IMR-90 (cell line): Measurements from ENCODE around the gene CUEDC2. TPM values are rescaled to one million over a fixed set of nuclear protein-coding genes. Genes with fewer than 3 reads are reported as not detected.
A peak's percentile ranks its signal among the peaks of the same experiment; 100 is the strongest.

Experiments used
- ATAC-seq: fragments of 200-7000 bp; cut with Tn5 transposase; 2 replicates; pipeline ENCODE4 v1.9.1; 2020; ENCODE audit warnings: low read depth, mild to moderate bottlenecking, moderate library complexity
- BruUV-seq: library from RNA; stranded (reverse); fragments of 400-500 nt; replicated peaks from 2 replicates; lab custom pipeline; 2021; lab: Mats Ljungman, UMichigan
- CTCF ChIA-PET: fragments of 300-600 bp; formaldehyde crosslinking; extraction: SDS; loops from one replicate; lab custom pipeline; 2021; ENCODE audit warnings: antibody characterized with exemption; lab: Yijun Ruan, JAX
- POLR2A ChIA-PET: fragments of 300-600 bp; sonication (Branson Sonifier 250); formaldehyde crosslinking; loops from one replicate; lab custom pipeline; 2022; ENCODE audit warnings: antibody characterized with exemption; ENCODE audit not compliant: unreplicated experiment; lab: Charles Lee
- DNase-seq: peaks from one replicate; pipeline ENCODE4 v3.0.0; 2013
- H2AFZ ChIP-seq: replicated peaks from 2 replicates; pipeline ENCODE3; 2013; ENCODE audit warnings: low read length, mild to moderate bottlenecking; ENCODE audit not compliant: poor library complexity
- H2AK5ac ChIP-seq: 2 replicates; pipeline ENCODE4 v1.6.1; 2013; ENCODE audit warnings: low read depth, low read length, inconsistent platforms
- H2AK9ac ChIP-seq: replicated peaks from 2 replicates; pipeline ENCODE3; 2013; ENCODE audit warnings: mild to moderate bottlenecking, low read depth, low read length, moderate library complexity; ENCODE audit not compliant: poor library complexity
- H2BK120ac ChIP-seq: 2 replicates; pipeline ENCODE4 v1.6.1; 2013; ENCODE audit warnings: low read depth, low read length, inconsistent platforms
- H2BK15ac ChIP-seq: 3 replicates; pipeline ENCODE4 v1.6.1; 2013; ENCODE audit warnings: low read depth, low read length, inconsistent platforms
- H2BK20ac ChIP-seq: 2 replicates; pipeline ENCODE4 v1.6.1; 2013; ENCODE audit warnings: low read depth, mild to moderate bottlenecking, inconsistent platforms, low read length, moderate library complexity
- H2BK5ac ChIP-seq: 2 replicates; pipeline ENCODE4 v1.6.1; 2013; ENCODE audit warnings: mild to moderate bottlenecking, low read depth, low read length, inconsistent platforms; ENCODE audit not compliant: poor library complexity, severe bottlenecking
- H3K14ac ChIP-seq: replicated peaks from 2 replicates; pipeline ENCODE4 v1.6.1; 2013; ENCODE audit warnings: low read depth, low read length, inconsistent platforms
- H3K18ac ChIP-seq: 2 replicates; pipeline ENCODE4 v1.6.1; 2013; ENCODE audit warnings: low read depth, low read length, control low read depth
- H3K23ac ChIP-seq: 2 replicates; pipeline ENCODE4 v1.6.1; 2013; ENCODE audit warnings: low read depth, low read length, inconsistent platforms
- H3K27ac ChIP-seq: 2 replicates; pipeline ENCODE4 v1.5.1; 2013; ENCODE audit warnings: mild to moderate bottlenecking, control low read depth, low read length; ENCODE audit not compliant: insufficient read depth
- H3K27me3 ChIP-seq: 2 replicates; pipeline ENCODE4 v1.6.1; 2013; ENCODE audit warnings: low read length; ENCODE audit not compliant: control insufficient read depth, insufficient read depth
- H3K36me3 ChIP-seq: 2 replicates; pipeline ENCODE4 v1.6.1; 2013; ENCODE audit warnings: low read length, mixed read lengths; ENCODE audit not compliant: control insufficient read depth, insufficient read depth
- H3K4ac ChIP-seq: 2 replicates; pipeline ENCODE4 v1.6.1; 2013; ENCODE audit warnings: low read depth, low read length, inconsistent platforms
- H3K4me1 ChIP-seq: 2 replicates; pipeline ENCODE4 v1.6.1; 2013; ENCODE audit warnings: low read length, mixed read lengths; ENCODE audit not compliant: control insufficient read depth, insufficient read depth
- H3K4me2 ChIP-seq: 2 replicates; pipeline ENCODE4 v1.6.1; 2013; ENCODE audit warnings: low read depth, mild to moderate bottlenecking, control low read depth, low read length, moderate library complexity
- H3K4me3 ChIP-seq: 2 replicates; pipeline ENCODE4 v1.5.1; 2013; ENCODE audit warnings: low read depth, mild to moderate bottlenecking, control low read depth, low read length, moderate library complexity; ENCODE audit not compliant: insufficient read depth
- H3K56ac ChIP-seq: 2 replicates; pipeline ENCODE4 v1.6.1; 2013; ENCODE audit warnings: low read length, inconsistent platforms; ENCODE audit not compliant: insufficient read depth; ENCODE audit errors: extremely low read depth
- H3K79me1 ChIP-seq, 2 experiments: 2 replicates each; pipeline ENCODE4 v1.6.1; 2013; ENCODE audit warnings: low read length in 2 of 2, inconsistent platforms in 1 of 2, low read depth in 1 of 2
- H3K9ac ChIP-seq: 2 replicates; pipeline ENCODE4 v1.6.1; 2013; ENCODE audit warnings: low read depth, low read length, control low read depth
- H3K9me1 ChIP-seq: 2 replicates; pipeline ENCODE4 v1.6.1; 2013; ENCODE audit warnings: low read length, inconsistent platforms; ENCODE audit not compliant: insufficient read depth
- H3K9me3 ChIP-seq: 2 replicates; pipeline ENCODE4 v1.6.1; 2013; ENCODE audit warnings: low read length; ENCODE audit not compliant: control insufficient read depth, insufficient read depth
- H4K20me1 ChIP-seq: 2 replicates; pipeline ENCODE4 v1.6.1; 2013; ENCODE audit warnings: low read length, inconsistent platforms; ENCODE audit not compliant: insufficient read depth
- H4K5ac ChIP-seq: 2 replicates; pipeline ENCODE4 v1.6.1; 2013; ENCODE audit warnings: mild to moderate bottlenecking, low read depth, low read length, control low read depth
- H4K8ac ChIP-seq, 2 experiments: 2 replicates each; pipeline ENCODE4 v1.6.1; 2013; ENCODE audit warnings: low read depth in 2 of 2, low read length in 2 of 2, control low read depth in 1 of 2, inconsistent platforms in 1 of 2
- H4K91ac ChIP-seq: 2 replicates; pipeline ENCODE4 v1.6.1; 2013; ENCODE audit warnings: low read depth, low read length, inconsistent platforms; ENCODE audit not compliant: insufficient read depth
- CEBPB ChIP-seq: IDR thresholded peaks from 2 replicates; pipeline ENCODE4 v1.6.1; 2012; ENCODE audit warnings: low read depth, low read length, improper control_type of control experiment
- FOS ChIP-seq: fragments of 150-350 bp; IDR thresholded peaks from 2 replicates; pipeline ENCODE4 v1.6.1; 2016; ENCODE audit warnings: low read depth, low read length
- SMC3 ChIP-seq: fragments of 150-350 bp; IDR thresholded peaks from 2 replicates; pipeline ENCODE4 v1.6.1; 2016; ENCODE audit warnings: low read depth, mild to moderate bottlenecking, antibody characterized with exemption, low read length, moderate library complexity
- WGBS, 2 experiments: methylation state at CpG; one replicate each; pipeline versions ENCODE4 v1.1.5 to v1.1.7; 2013; ENCODE audit warnings: missing lambda C conversion rate in 2 of 2; ENCODE audit not compliant: insufficient read length in 1 of 2; ENCODE audit errors: extremely low coverage in 2 of 2; 5-methylcytosine and 5-hydroxymethylcytosine counted together
- dilution Hi-C: fragments of 300-500 bp; cut with HindIII; formaldehyde crosslinking; loops from one replicate; pipeline ENCODE4 v1.14.3; 2018; ENCODE audit warnings: low sequenced_read_pairs; ENCODE audit not compliant: unreplicated experiment
- in situ Hi-C: fragments of 300-500 bp; cut with MboI; formaldehyde crosslinking; loops from 3 replicates; pipeline ENCODE4 v1.14.3; 2019; ENCODE audit warnings: low sequenced_read_pairs, inconsistent platforms, mixed read lengths
- intact Hi-C: fragments of 100-400 bp; cut with micrococcal nuclease; formaldehyde crosslinking; loops from 2 replicates; pipeline ENCODE4 v1.10.0; 2022
- polyA plus RNA-seq, 3 experiments: library from polyadenylated mRNA; depleted of rRNA; stranded (reverse); fragments of >200 nt; gene quantifications; 2 replicates each; pipeline ENCODE4 v1.2.3, GENCODE V29; 2012; ENCODE audit warnings: low replicate concordance in 1 of 3
- total RNA-seq: library from RNA; depleted of rRNA; stranded (reverse); fragments of >200 nt; gene quantifications from 2 replicates; pipeline ENCODE4 v1.2.3, GENCODE V29; 2012

CUEDC2 gene
- total and polyA plus RNA-seq, 2 of the 4 experiments (the other 2 are of a cell fraction): 55.7 to 84.9 TPM

- no peak for TF ChIP-seq SMC3
- peak; percentile 38; the same call in 1 of the 2 replicates for TF ChIP-seq FOS
- TF ChIP-seq CEBPB: peak; percentile 99
- H4K20me1 ChIP-seq: no peaks in the 10 kb centered on the region
- peak overlapping the region; percentile 28; the same call in 1 of the 2 replicates for H3K27ac ChIP-seq
- peak overlapping the region; percentile 61; the same call in 2 of the 3 replicates for H2BK15ac ChIP-seq
- intact Hi-C loops (no loop called here), in situ Hi-C loops (no loop called here), dilution Hi-C loops (no loop called here)
- H3K4me1 ChIP-seq: peaks cover 13% of the 10 kb centered on the region
- no peaks in the 10 kb centered on the region for H3K36me3 ChIP-seq
- H3K56ac ChIP-seq: no peak overlapping the region
- peak; percentile 6; the same call in 1 of the 2 replicates for ATAC-seq
- peak overlapping the region; percentile 93 for H4K5ac ChIP-seq
- 0 out of 2 replicates have a peak overlapping the region, but pooled peaks have one; percentile 19 for H3K9ac ChIP-seq
- H3K79me1 ChIP-seq: peaks cover 6 to 18% of the 10 kb centered on the region in 2 experiments; a peak in 3 of 4 replicates
- H3K9me1 ChIP-seq: peaks cover 5% of the 10 kb centered on the region; the same call in 1 of the 2 replicates
- H3K14ac ChIP-seq: peak overlapping the region; percentile 62
- H2BK120ac ChIP-seq: peak overlapping the region; percentile 74; the same call in 1 of the 2 replicates
- H3K18ac ChIP-seq: peak overlapping the region; percentile 69
- H3K4me3 ChIP-seq: no peak overlapping the region
- H3K27me3 ChIP-seq: no peaks in the 10 kb centered on the region
- peak; percentile 64 for DNase-seq
- peak overlapping the region; percentile 34 to 94 for H4K8ac ChIP-seq
- H2BK20ac ChIP-seq: peak overlapping the region; percentile 61
- ChIA-PET POLR2A (interaction anchor here (0.6 kb wide), 1 partner anchor 18 kb away, joined by 5 read pairs; no protein-coding TSS in a partner anchor), CTCF (no interaction called here)
- H4K91ac ChIP-seq: peak overlapping the region; percentile 61; the same call in 1 of the 2 replicates
- H2AK9ac ChIP-seq: peak overlapping the region; percentile 57
- no peaks in the 10 kb centered on the region for H3K9me3 ChIP-seq
- peak overlapping the region; percentile 49; the same call in 1 of the 2 replicates for H3K23ac ChIP-seq
- BruUV-seq: no TSS peak
- no CpG with 5 or more reads among the region's 9 CpGs for WGBS, 2 experiments
- H3K4me2 ChIP-seq: 0 out of 2 replicates have a peak overlapping the region, but pooled peaks have one; percentile 11
- peak overlapping the region; percentile 66 for H3K4ac ChIP-seq
- peak overlapping the region; percentile 48; the same call in 1 of the 2 replicates for H2AK5ac ChIP-seq
- peak overlapping the region; percentile 7 for H2BK5ac ChIP-seq
- peak overlapping the region; percentile 85 for H2AFZ ChIP-seq
These were observed 2.2 kb upstream of the CUEDC2 start for GRCh38 chr10:102434394-102435132.
